H1 (cell line): ENCODE measurements around the gene CNST. TPM values are rescaled to one million over a fixed set of nuclear protein-coding genes. Genes with fewer than 3 reads are reported as not detected.

ENCODE experiments used
- CTCF ChIA-PET: fragments of 300-600 bp; sonication (Branson Sonifier 250); formaldehyde crosslinking; loops from one replicate; lab custom pipeline; 2021; ENCODE audit not compliant: partially characterized antibody; lab: Charles Lee
- POLR2A ChIA-PET: fragments of 300-600 bp; sonication (Branson Sonifier 250); formaldehyde crosslinking; loops from one replicate; lab custom pipeline; 2021; ENCODE audit warnings: inconsistent platforms; ENCODE audit not compliant: partially characterized antibody; lab: Charles Lee
- DNase-seq, 2 experiments: peaks; one replicate each; pipeline versions ENCODE4 v3.0.0 to v3.0.0-alpha.2; 2010 to 2022; ENCODE audit warnings: low spot score in 2 of 2, low read depth in 1 of 2, mixed read lengths in 1 of 2
- FAIRE-seq: peaks from 2 replicates; lab custom pipeline; 2011; peaks lifted over from hg19 to GRCh38; lab: Jason Lieb, UNC
- H2AFZ ChIP-seq: 2 replicates; pipeline ENCODE4 v1.8.1; 2012; ENCODE audit warnings: low read length, inconsistent platforms
- H2AK5ac ChIP-seq: 2 replicates; pipeline ENCODE4 v1.6.1; 2013; ENCODE audit warnings: low read depth, low read length
- H2BK120ac ChIP-seq: replicated peaks from 2 replicates; pipeline ENCODE3; 2013; ENCODE audit warnings: low read depth, low read length, inconsistent platforms
- H2BK12ac ChIP-seq: 2 replicates; pipeline ENCODE4 v1.6.1; 2013; ENCODE audit warnings: low read depth, low read length
- H2BK15ac ChIP-seq: 2 replicates; pipeline ENCODE4 v1.6.1; 2013; ENCODE audit warnings: low read length
- H2BK20ac ChIP-seq: 2 replicates; pipeline ENCODE4 v1.6.1; 2013; ENCODE audit warnings: low read length
- H2BK5ac ChIP-seq: 2 replicates; pipeline ENCODE4 v1.6.1; 2013; ENCODE audit warnings: low read depth, low read length
- H3K14ac ChIP-seq: 2 replicates; pipeline ENCODE4 v1.6.1; 2013; ENCODE audit warnings: inconsistent platforms; ENCODE audit not compliant: insufficient read length
- H3K18ac ChIP-seq: 2 replicates; pipeline ENCODE4 v1.6.1; 2013; ENCODE audit warnings: low read length; ENCODE audit errors: extremely low read depth
- H3K23ac ChIP-seq: 2 replicates; pipeline ENCODE4 v1.6.1; 2013; ENCODE audit warnings: inconsistent platforms; ENCODE audit not compliant: insufficient read length
- H3K23me2 ChIP-seq: 2 replicates; pipeline ENCODE4 v1.6.1; 2013; ENCODE audit warnings: low read depth, low read length
- H3K27ac ChIP-seq: 2 replicates; pipeline ENCODE4 v1.6.1; 2011; ENCODE audit warnings: low read depth, low read length, inconsistent platforms
- H3K27me3 ChIP-seq, 4 experiments: replicated peaks in 1 of 4; 1 replicate in 1 of 4; 2 replicates in 3 of 4; pipeline versions ENCODE4 v1.6.1 to v1.8.1; 2011 to 2013; ENCODE audit warnings: low read length in 3 of 4, mild to moderate bottlenecking in 3 of 4, inconsistent platforms in 2 of 4, mixed read lengths in 2 of 4, moderate library complexity in 1 of 4; ENCODE audit not compliant: control insufficient read depth in 3 of 4, insufficient read depth in 3 of 4; ENCODE audit errors: extremely low read depth in 1 of 4
- H3K36me3 ChIP-seq, 4 experiments: 2 replicates each; pipeline versions ENCODE4 v1.6.1 to v1.8.1; 2011 to 2013; ENCODE audit warnings: mild to moderate bottlenecking in 4 of 4, low read length in 3 of 4, moderate library complexity in 2 of 4, control low read depth in 1 of 4, inconsistent platforms in 1 of 4; ENCODE audit not compliant: insufficient read depth in 4 of 4, control insufficient read depth in 2 of 4
- H3K4ac ChIP-seq: replicated peaks from 2 replicates; pipeline ENCODE3; 2013; ENCODE audit warnings: low read length, low read depth, mixed read lengths, inconsistent platforms; ENCODE audit not compliant: insufficient read length
- H3K4me1 ChIP-seq, 4 experiments: replicated peaks in 1 of 4; 1 replicate in 1 of 4; 2 replicates in 3 of 4; pipeline versions ENCODE4 v1.6.1 to v1.8.1; 2011 to 2013; ENCODE audit warnings: low read length in 3 of 4, inconsistent platforms in 2 of 4, mixed read lengths in 1 of 4; ENCODE audit not compliant: insufficient read depth in 4 of 4, control insufficient read depth in 3 of 4
- H3K4me2 ChIP-seq, 2 experiments: 2 replicates each; pipeline versions ENCODE4 v1.6.1 to v1.8.1; 2011 to 2013; ENCODE audit warnings: low read depth in 2 of 2, low read length in 2 of 2, control low read depth in 1 of 2, inconsistent platforms in 1 of 2, mild to moderate bottlenecking in 1 of 2; ENCODE audit not compliant: insufficient read depth in 1 of 2
- H3K4me3 ChIP-seq, 4 experiments: fragments of 200-600, 300-600 bp in 1 of 4; sonication (generic), shearing (Covaris generic), sonication (Bioruptor Twin) in 1 of 4; 2 replicates each; pipeline versions ENCODE4 v1.5.1 to v1.8.1; 2011 to 2016; ENCODE audit warnings: low read length in 4 of 4, low read depth in 3 of 4, control low read depth in 2 of 4, inconsistent platforms in 2 of 4, mild to moderate bottlenecking in 2 of 4, mixed read lengths in 1 of 4, moderate library complexity in 1 of 4; ENCODE audit not compliant: insufficient read depth in 2 of 4; ENCODE audit errors: extremely low read depth in 1 of 4
- H3K56ac ChIP-seq: replicated peaks from 2 replicates; pipeline ENCODE3; 2013; ENCODE audit warnings: low read depth, mild to moderate bottlenecking, mixed read lengths, low read length, inconsistent platforms; ENCODE audit not compliant: insufficient read length
- H3K79me1 ChIP-seq: 2 replicates; pipeline ENCODE4 v1.6.1; 2013; ENCODE audit warnings: low read depth, low read length, control low read depth
- H3K79me2 ChIP-seq, 2 experiments: 2 replicates each; pipeline versions ENCODE4 v1.6.1 to v1.8.1; 2012 to 2013; ENCODE audit warnings: low read length in 2 of 2, mild to moderate bottlenecking in 2 of 2, inconsistent platforms in 1 of 2; ENCODE audit not compliant: insufficient read depth in 2 of 2, control insufficient read depth in 1 of 2
- H3K9ac ChIP-seq, 4 experiments: replicated peaks in 1 of 4; 1 replicate in 1 of 4; 2 replicates in 3 of 4; pipeline versions ENCODE4 v1.6.1 to v1.8.1; 2011 to 2013; ENCODE audit warnings: low read depth in 3 of 4, low read length in 3 of 4, control low read depth in 2 of 4, mild to moderate bottlenecking in 2 of 4, moderate library complexity in 2 of 4, inconsistent platforms in 1 of 4; ENCODE audit errors: extremely low read depth in 1 of 4
- H3K9me3 ChIP-seq, 2 experiments: 2 replicates each; pipeline versions ENCODE4 v1.6.1 to v1.8.1; 2012 to 2013; ENCODE audit warnings: mild to moderate bottlenecking in 2 of 2, moderate library complexity in 2 of 2, control low read depth in 1 of 2, inconsistent platforms in 1 of 2, low read depth in 1 of 2, low read length in 1 of 2, mixed read lengths in 1 of 2; ENCODE audit not compliant: insufficient read depth in 2 of 2
- H4K20me1 ChIP-seq, 2 experiments: replicated peaks in 1 of 2; 2 replicates each; pipeline versions ENCODE3 to v1.8.1; 2011 to 2013; ENCODE audit warnings: inconsistent platforms in 2 of 2, low read length in 2 of 2, mild to moderate bottlenecking in 1 of 2; ENCODE audit not compliant: insufficient read depth in 2 of 2, control insufficient read depth in 1 of 2
- H4K5ac ChIP-seq: 2 replicates; pipeline ENCODE4 v1.6.1; 2013; ENCODE audit warnings: low read length, low read depth, mixed read lengths, inconsistent platforms; ENCODE audit not compliant: insufficient read length
- H4K8ac ChIP-seq: 2 replicates; pipeline ENCODE4 v1.8.0; 2013; ENCODE audit warnings: mild to moderate bottlenecking, moderate library complexity, low read length, inconsistent platforms; ENCODE audit not compliant: insufficient read depth; ENCODE audit errors: extremely low read depth
- H4K91ac ChIP-seq: replicated peaks from 2 replicates; pipeline ENCODE3; 2013; ENCODE audit warnings: low read length, mixed read lengths, inconsistent platforms; ENCODE audit not compliant: insufficient read length
- ATF2 ChIP-seq: IDR thresholded peaks from 2 replicates; pipeline ENCODE4 v1.6.1; 2012; ENCODE audit warnings: low read length, inconsistent platforms
- GABPA ChIP-seq: IDR thresholded peaks from 2 replicates; pipeline ENCODE4 v1.6.1; 2011; ENCODE audit warnings: mild to moderate bottlenecking, low read length, moderate library complexity, borderline replicate concordance; ENCODE audit not compliant: insufficient read depth
- JUN ChIP-seq: IDR thresholded peaks from 2 replicates; pipeline ENCODE4 v1.6.1; 2011; ENCODE audit warnings: low read depth, mild to moderate bottlenecking, improper control_type of control experiment, low read length
- POLR2A ChIP-seq, 2 experiments: IDR thresholded peaks; 1 replicate in 1 of 2; 2 replicates in 1 of 2; pipeline ENCODE4 v1.6.1; 2011; ENCODE audit warnings: low read depth in 2 of 2, low read length in 2 of 2, mild to moderate bottlenecking in 2 of 2; ENCODE audit errors: control extremely low read depth in 1 of 2
- SUZ12 ChIP-seq: fragments of 200-600 bp; sonication (generic); IDR thresholded peaks from 2 replicates; pipeline ENCODE4 v1.6.1; 2012; ENCODE audit warnings: mild to moderate bottlenecking, inconsistent platforms, low read length, moderate library complexity, mixed read lengths
- WGBS, 2 experiments: shearing (Covaris generic) in 1 of 2; methylation state at CpG; one replicate each; pipeline versions ENCODE4 v1.1.6 to v1.1.7; 2013 to 2015; ENCODE audit warnings: low lambda C conversion rate in 2 of 2, mixed read lengths in 2 of 2, inconsistent platforms in 1 of 2, low coverage in 1 of 2, missing lambda C conversion rate in 1 of 2; ENCODE audit not compliant: insufficient replicate concordance in 2 of 2, insufficient coverage in 1 of 2, insufficient read length in 1 of 2; ENCODE audit errors: extremely low coverage in 1 of 2, missing lambda C conversion rate in 1 of 2; 5-methylcytosine and 5-hydroxymethylcytosine counted together
- polyA plus RNA-seq, 7 experiments: library from polyadenylated mRNA; depleted of rRNA in 3 of 7; stranded (reverse) in 5 of 7; unstranded in 2 of 7; fragments of >200 nt in 5 of 7; fragments of 200-250 nt in 2 of 7; gene quantifications; 1 replicate in 5 of 7; 2 replicates in 1 of 7; 4 replicates in 1 of 7; pipeline versions ENCODE4 v1.2.1 to v1.2.3, GENCODE V29; 2011 to 2013; ENCODE audit warnings: missing spikeins in 2 of 7, mixed read lengths in 2 of 7
- total RNA-seq: library from RNA; stranded (reverse); fragmentation: NEBNext Ultra II Directional; extraction: Animal tissue kit (Norgen Biotek cat#: 25700); gene quantifications from 2 replicates; pipeline ENCODE4 v1.2.1, GENCODE V29; 2021

The CNST gene
- total and polyA plus RNA-seq, 2 of the 8 experiments (the other 6 are each of a cell fraction or from before 2014, with no cell fraction given) = 5.3 to 21.3 TPM

DNA sequence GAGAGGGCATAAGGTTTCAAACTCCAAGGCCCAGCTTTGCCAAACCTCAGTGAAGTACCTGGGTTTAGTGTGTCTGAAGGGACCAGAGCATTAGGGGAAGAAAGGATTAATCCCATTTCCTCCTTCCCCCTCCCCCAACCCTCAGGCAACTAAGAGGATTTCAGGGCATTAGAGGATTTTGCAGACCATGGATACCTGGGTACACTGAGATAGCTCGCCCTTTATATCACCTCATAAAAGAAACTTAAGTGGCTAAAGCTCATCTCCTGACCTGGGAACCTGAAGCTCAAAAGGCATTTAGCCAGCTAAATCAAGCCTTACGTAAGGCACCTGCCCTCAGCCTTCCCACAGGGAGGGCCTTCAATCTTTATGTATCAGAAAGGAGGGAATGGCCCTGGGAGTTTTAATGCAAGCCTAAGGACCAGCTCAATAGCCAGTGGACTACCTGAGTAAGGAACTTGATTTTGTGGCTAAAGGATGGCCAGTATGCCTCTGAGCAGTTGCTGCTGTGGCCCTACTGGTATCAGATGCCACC is 32.8 kb upstream of the CNST start:
- H2BK5ac ChIP-seq = no peak overlapping the region
- no peaks in the 10 kb centered on the region for H3K79me2 ChIP-seq
- TF ChIP-seq GABPA (no peak), ATF2 (no peak), POLR2A (IDR thresholded peaks at IDR 0.05; ENCODE audit: control extremely low read depth in 1 of 2, low read depth in 2 of 2, low read length in 2 of 2) (no peak), SUZ12 (no peak), JUN (no peak)
- H4K20me1 ChIP-seq = no peaks in the 10 kb centered on the region
- H3K27me3 ChIP-seq = no peaks in the 10 kb centered on the region
- no peak overlapping the region for H2AK5ac ChIP-seq
- H3K4me1 ChIP-seq = no peaks in the 10 kb centered on the region
- H3K18ac ChIP-seq = no peak overlapping the region
- no peak overlapping the region for H2AFZ ChIP-seq
- H3K9me3 ChIP-seq = peaks cover 9 to 10% of the 10 kb centered on the region in 2 experiments
- H4K91ac ChIP-seq = no peak overlapping the region
- no peaks in the 10 kb centered on the region for H3K23me2 ChIP-seq
- no peaks in the 10 kb centered on the region for H3K36me3 ChIP-seq
- no peak overlapping the region for H3K4me3 ChIP-seq
- no peak for DNase-seq
- no peak for FAIRE-seq
- H4K5ac ChIP-seq = no peak overlapping the region
- H3K9ac ChIP-seq = no peak overlapping the region
- H2BK15ac ChIP-seq = no peak overlapping the region
- H2BK12ac ChIP-seq = no peak overlapping the region
- no peak overlapping the region for H2BK20ac ChIP-seq
- CTCF ChIA-PET = interaction anchor here (0.9 to 1.4 kb wide), 3 partner anchors 11 to 28 kb away, joined by 3 read pairs; no protein-coding TSS in a partner anchor
- WGBS, 2 experiments = 70% methylated on average over 2 of the region's 2 CpGs; no CpG with 5 or more reads in 1 of the 2 experiments
- H3K4ac ChIP-seq = no peak overlapping the region
- no peak overlapping the region for H3K14ac ChIP-seq
- no peaks in the 10 kb centered on the region for H3K79me1 ChIP-seq
- H3K23ac ChIP-seq = no peak overlapping the region
- no peak overlapping the region for H3K27ac ChIP-seq
- POLR2A ChIA-PET = interaction anchor here (0.8 kb wide), 1 partner anchor 11 kb away, joined by 3 read pairs; no protein-coding TSS in a partner anchor
- H3K56ac ChIP-seq = no peak overlapping the region
- no peak overlapping the region for H2BK120ac ChIP-seq
- H3K4me2 ChIP-seq = no peak overlapping the region
- no peak overlapping the region for H4K8ac ChIP-seq
